Astrocyte (in vitro differentiated cells and primary cell): Measurements from ENCODE around the gene ZNF560.

Source experiments
- EZH2 ChIP-seq: IDR thresholded peaks from 2 replicates; pipeline ENCODE4 v1.6.1; 2012; ENCODE audit warnings: mild to moderate bottlenecking, low read length, inconsistent platforms; ENCODE audit not compliant: insufficient read depth
- TF ChIP-seq, protein P1 (sequence below): IDR thresholded peaks from 2 replicates; pipeline ENCODE4 v1.5.1; 2011; ENCODE audit warnings: low read depth, mild to moderate bottlenecking, inconsistent platforms, low read length, moderate library complexity; ENCODE audit not compliant: insufficient read depth

DNA sequence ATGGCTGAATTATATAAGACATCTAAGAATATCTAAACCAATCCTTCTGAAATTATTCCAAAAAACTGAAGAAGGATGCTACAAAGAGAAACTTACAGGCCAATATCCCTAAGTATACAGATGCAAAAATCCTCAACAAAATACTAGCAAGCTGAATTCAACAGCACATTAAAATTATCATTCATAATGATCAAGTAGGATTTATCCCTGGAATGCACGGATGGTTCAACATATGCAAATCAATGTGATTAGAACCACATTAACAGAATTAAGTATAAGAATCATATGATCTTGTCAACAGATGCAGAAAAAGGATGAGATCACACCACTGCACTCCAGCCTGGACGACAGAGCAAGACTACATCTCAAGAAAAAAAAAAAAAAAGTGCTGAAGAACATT lies 13.3 kb downstream of the ZNF560 start:
- TF ChIP-seq, protein P1, sequence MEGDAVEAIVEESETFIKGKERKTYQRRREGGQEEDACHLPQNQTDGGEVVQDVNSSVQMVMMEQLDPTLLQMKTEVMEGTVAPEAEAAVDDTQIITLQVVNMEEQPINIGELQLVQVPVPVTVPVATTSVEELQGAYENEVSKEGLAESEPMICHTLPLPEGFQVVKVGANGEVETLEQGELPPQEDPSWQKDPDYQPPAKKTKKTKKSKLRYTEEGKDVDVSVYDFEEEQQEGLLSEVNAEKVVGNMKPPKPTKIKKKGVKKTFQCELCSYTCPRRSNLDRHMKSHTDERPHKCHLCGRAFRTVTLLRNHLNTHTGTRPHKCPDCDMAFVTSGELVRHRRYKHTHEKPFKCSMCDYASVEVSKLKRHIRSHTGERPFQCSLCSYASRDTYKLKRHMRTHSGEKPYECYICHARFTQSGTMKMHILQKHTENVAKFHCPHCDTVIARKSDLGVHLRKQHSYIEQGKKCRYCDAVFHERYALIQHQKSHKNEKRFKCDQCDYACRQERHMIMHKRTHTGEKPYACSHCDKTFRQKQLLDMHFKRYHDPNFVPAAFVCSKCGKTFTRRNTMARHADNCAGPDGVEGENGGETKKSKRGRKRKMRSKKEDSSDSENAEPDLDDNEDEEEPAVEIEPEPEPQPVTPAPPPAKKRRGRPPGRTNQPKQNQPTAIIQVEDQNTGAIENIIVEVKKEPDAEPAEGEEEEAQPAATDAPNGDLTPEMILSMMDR, result no peak
- TF ChIP-seq EZH2, result no peak
